Measurements from ENCODE around the gene FOXK2.

The FOXK2 gene

DNA sequence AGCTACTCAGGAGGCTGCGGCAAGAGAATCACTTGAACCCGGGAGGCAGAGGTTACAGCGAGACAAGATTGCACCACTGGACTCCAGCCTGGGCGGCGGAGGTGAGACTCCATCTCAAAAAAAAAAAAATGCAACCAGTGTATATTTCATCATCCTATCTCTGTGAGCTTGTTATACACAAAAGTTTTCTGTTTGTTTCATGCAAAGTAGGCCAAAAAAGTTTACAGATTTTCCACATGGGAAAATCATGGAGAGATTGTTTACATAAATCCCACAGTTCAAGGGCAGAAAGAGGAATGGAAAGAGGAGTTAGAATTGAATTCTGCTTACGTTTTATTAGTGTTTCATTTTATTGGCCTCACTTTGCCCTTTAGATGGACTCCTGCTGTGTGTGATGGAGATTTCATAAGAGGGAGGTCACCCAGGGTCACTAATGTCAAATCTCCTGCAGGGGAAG lies 36.3 kb upstream of the FOXK2 start:
- TF ChIP-seq, protein P1, sequence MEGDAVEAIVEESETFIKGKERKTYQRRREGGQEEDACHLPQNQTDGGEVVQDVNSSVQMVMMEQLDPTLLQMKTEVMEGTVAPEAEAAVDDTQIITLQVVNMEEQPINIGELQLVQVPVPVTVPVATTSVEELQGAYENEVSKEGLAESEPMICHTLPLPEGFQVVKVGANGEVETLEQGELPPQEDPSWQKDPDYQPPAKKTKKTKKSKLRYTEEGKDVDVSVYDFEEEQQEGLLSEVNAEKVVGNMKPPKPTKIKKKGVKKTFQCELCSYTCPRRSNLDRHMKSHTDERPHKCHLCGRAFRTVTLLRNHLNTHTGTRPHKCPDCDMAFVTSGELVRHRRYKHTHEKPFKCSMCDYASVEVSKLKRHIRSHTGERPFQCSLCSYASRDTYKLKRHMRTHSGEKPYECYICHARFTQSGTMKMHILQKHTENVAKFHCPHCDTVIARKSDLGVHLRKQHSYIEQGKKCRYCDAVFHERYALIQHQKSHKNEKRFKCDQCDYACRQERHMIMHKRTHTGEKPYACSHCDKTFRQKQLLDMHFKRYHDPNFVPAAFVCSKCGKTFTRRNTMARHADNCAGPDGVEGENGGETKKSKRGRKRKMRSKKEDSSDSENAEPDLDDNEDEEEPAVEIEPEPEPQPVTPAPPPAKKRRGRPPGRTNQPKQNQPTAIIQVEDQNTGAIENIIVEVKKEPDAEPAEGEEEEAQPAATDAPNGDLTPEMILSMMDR (IDR thresholded peaks at IDR 0.05; ENCODE audit: low read depth, low read length): no peak
- DNase-seq (ENCODE audit: extremely low read depth, low read depth): no peak

GRCh38 chr17:82483836-82484235 lies 35.7 kb upstream of the FOXK2 start:
- no peak for DNase-seq (ENCODE audit: extremely low read depth, low read depth)
- TF ChIP-seq, protein P1 (IDR thresholded peaks at IDR 0.05; ENCODE audit: low read depth, low read length): no peak

DNA sequence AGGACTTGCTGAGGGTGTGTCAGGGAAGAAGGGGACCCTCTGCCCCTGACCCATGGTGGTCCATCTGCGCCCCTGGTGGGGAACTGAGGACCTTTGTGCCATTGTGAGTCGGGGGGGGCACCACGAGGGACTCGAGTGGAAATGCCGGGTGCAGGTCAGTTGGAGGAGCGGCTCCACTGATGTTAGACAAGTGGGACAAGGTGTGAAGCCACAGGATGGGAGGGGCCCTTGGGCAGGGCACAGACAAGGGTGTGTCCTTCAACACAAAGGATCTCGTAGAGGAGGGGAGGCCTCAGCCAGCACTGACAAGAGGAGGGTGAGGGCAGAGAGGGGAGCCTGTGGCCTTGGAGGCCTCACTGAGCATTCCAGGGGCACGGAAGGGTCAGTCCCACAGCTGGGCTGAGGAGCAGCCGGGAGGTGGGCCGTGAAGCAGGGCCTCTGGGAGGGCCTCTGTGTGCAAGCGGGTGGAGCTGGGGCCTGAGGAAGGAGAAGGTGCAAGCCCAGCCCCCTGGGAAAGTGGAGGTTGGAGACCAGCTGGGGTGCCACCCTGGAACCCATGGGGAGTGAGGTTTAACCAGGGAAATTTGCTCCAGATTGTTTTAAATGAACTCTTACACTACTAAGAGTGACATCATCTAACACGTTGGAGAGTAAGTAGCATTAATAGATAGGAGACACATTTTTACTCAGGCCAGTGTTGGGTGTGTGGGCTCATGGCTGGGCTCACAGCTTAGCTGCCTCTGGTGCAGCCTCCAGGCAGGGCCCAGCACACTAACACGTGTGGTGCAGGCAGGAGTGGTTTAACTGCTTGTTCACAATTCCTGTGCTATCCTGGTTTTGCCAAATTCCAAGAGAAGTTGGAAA lies 33.1 kb upstream of the FOXK2 start:
- TF ChIP-seq, protein P1 (IDR thresholded peaks at IDR 0.05; ENCODE audit: low read depth, low read length): no peak
- DNase-seq (ENCODE audit: extremely low read depth, low read depth): no peak

DNA sequence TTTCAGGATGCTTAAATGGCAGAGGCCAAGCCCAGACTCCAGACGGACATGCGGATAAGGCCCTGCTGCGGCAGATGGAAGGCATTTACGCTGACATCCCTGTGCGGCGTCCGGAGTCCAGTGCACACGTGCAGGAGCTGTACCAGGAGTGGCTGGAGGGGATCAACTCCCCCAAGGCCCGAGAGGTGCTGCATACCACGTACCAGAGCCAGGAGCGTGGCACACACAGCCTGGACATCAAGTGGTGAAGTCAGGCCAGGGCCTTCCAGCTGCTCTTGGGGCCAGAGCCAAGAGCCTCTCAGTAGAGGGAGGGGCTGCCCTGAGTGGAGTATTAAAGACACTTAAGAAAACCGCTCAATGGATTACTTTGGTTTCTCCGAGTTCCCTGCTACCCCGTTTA lies 31.6 kb upstream of the FOXK2 start:
- DNase-seq (ENCODE audit: extremely low read depth, low read depth): no peak
- TF ChIP-seq, protein P1 (IDR thresholded peaks at IDR 0.05; ENCODE audit: low read depth, low read length): no peak

GRCh38 chr17:82489117-82489516 lies 30.4 kb upstream of the FOXK2 start:
- DNase-seq (ENCODE audit: extremely low read depth, low read depth): no peak
- TF ChIP-seq, protein P1 (IDR thresholded peaks at IDR 0.05; ENCODE audit: low read depth, low read length): no peak

DNA sequence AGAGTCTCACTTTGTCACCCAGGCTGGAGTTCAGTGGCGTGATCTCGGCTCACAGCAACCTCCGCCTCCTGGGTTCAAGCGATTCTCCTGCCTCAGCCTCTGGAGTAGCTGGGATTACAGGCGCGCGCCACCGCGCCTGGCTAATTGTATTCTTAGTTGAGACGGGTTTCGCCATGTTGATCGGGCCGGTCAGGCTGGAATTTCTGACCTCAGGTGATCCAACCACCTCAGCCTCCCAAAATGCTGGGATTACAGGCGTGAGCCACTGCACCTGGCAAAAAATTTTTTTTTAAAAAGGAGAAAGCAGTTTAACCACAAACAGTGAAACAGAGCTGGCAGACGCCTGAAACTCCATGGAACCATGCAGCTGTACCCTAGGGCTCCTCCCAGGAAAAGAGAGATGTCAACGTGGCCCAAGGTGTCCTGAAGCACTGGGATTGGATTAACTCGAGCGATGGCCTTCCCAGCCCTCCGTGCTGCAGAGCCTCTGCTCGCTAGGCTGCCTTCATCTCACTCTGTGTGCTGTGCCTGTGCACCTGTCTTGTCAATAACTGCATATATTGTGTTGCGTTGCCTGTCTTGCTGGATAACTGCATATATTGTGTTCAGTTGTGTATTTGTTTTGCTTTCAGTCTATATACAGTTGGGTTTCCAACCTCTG lies 29.6 kb upstream of the FOXK2 start:
- TF ChIP-seq, protein P1 (IDR thresholded peaks at IDR 0.05; ENCODE audit: low read depth, low read length): no peak
- no peak for DNase-seq (ENCODE audit: extremely low read depth, low read depth)
